Neutrophil (primary cell): Measurements from ENCODE around the gene TTC7B.

ENCODE experiments used
- H3K27ac ChIP-seq: fragments of 200-600 bp; sonication (generic); 2 replicates; pipeline ENCODE4 v1.5.1; 2016; ENCODE audit warnings: mild to moderate bottlenecking, moderate library complexity
- H3K27me3 ChIP-seq: fragments of 200-600 bp; sonication (generic); 2 replicates; pipeline ENCODE4 v1.6.0; 2016; ENCODE audit warnings: mild to moderate bottlenecking
- H3K36me3 ChIP-seq: fragments of 200-600 bp; sonication (generic); 2 replicates; pipeline ENCODE4 v1.5.1; 2017
- H3K4me1 ChIP-seq, 2 experiments: fragments of 200-600 bp in 1 of 2; sonication (generic) in 1 of 2; 1 replicate in 1 of 2; 2 replicates in 1 of 2; pipeline versions ENCODE4 v1.5.1 to v1.6.1; 2013 to 2016; ENCODE audit warnings: low read depth in 1 of 2, low read length in 1 of 2, mild to moderate bottlenecking in 1 of 2, moderate library complexity in 1 of 2; ENCODE audit not compliant: control insufficient read depth in 1 of 2, insufficient read depth in 1 of 2
- H3K4me3 ChIP-seq, 2 experiments: fragments of 200-600 bp in 1 of 2; sonication (generic) in 1 of 2; 1 replicate in 1 of 2; 2 replicates in 1 of 2; pipeline ENCODE4 v1.5.1; 2013 to 2016; ENCODE audit warnings: low read depth in 1 of 2, low read length in 1 of 2, mild to moderate bottlenecking in 1 of 2, moderate library complexity in 1 of 2
- H3K9me3 ChIP-seq: fragments of 200-600 bp; sonication (generic); 2 replicates; pipeline ENCODE4 v1.5.1; 2016
- CTCF ChIP-seq: fragments of 200-600 bp; sonication (generic); IDR thresholded peaks from 2 replicates; pipeline ENCODE4 v1.5.1; 2016; ENCODE audit warnings: antibody characterized with exemption

Gene TTC7B

GRCh38 chr14:90677484-90678050 is 138.7 kb downstream of the TTC7B start:
- Histone ChIP-seq H3K9me3 (no peaks in the 10 kb centered on the region), H3K4me3 (no peak overlapping the region), H3K27ac (no peak overlapping the region)

GRCh38 chr14:90676912-90677311 is 139.3 kb downstream of the TTC7B start:
- Histone ChIP-seq H3K27ac (no peak overlapping the region), H3K36me3 (peaks cover 21% of the 10 kb centered on the region), H3K4me1 (peaks cover 23 to 27% of the 10 kb centered on the region in 2 experiments), H3K9me3 (no peaks in the 10 kb centered on the region), H3K27me3 (no peaks in the 10 kb centered on the region), H3K4me3 (no peak overlapping the region)
- TF ChIP-seq CTCF = no peak

More at GRCh38 chr14:90677484-90678050, 138.7 kb downstream of the TTC7B start:
- no peaks in the 10 kb centered on the region for H3K27me3 ChIP-seq
- peaks cover 19% of the 10 kb centered on the region for H3K36me3 ChIP-seq
- H3K4me1 ChIP-seq = peaks cover 30 to 33% of the 10 kb centered on the region in 2 experiments
- TF ChIP-seq CTCF = no peak

- Histone ChIP-seq H3K4me3 (no peak overlapping the region), H3K27ac (no peak overlapping the region), H3K36me3 (peaks cover 26% of the 10 kb centered on the region), H3K9me3 (no peaks in the 10 kb centered on the region), H3K27me3 (no peaks in the 10 kb centered on the region), H3K4me1 (peaks cover 18 to 21% of the 10 kb centered on the region in 2 experiments)
- TF ChIP-seq CTCF = no peak
Measured at GRCh38 chr14:90676356-90676755, 139.9 kb downstream of the TTC7B start.

- H3K36me3 ChIP-seq = peaks cover 34% of the 10 kb centered on the region
- peaks cover 17% of the 10 kb centered on the region in 2 experiments for H3K4me1 ChIP-seq
- TF ChIP-seq CTCF = no peak
- H3K27me3 ChIP-seq = no peaks in the 10 kb centered on the region
- no peaks in the 10 kb centered on the region for H3K9me3 ChIP-seq
- H3K4me3 ChIP-seq = no peak overlapping the region
- no peak overlapping the region for H3K27ac ChIP-seq
Measured at GRCh38 chr14:90675399-90675798, 140.8 kb downstream of the TTC7B start.

- no peak for TF ChIP-seq CTCF
- H3K27me3 ChIP-seq = no peaks in the 10 kb centered on the region
- no peaks in the 10 kb centered on the region for H3K9me3 ChIP-seq
- H3K4me1 ChIP-seq = peaks cover 17 to 21% of the 10 kb centered on the region in 2 experiments
- H3K36me3 ChIP-seq = peaks cover 34% of the 10 kb centered on the region
- no peak overlapping the region for H3K4me3 ChIP-seq
- no peak overlapping the region for H3K27ac ChIP-seq
Measured at GRCh38 chr14:90674716-90675115, 141.5 kb downstream of the TTC7B start.
